GM21447 (cell line): Measurements from ENCODE around the gene GALE.
"Not testable (repeated sequence)": the region's sequence is repeated elsewhere in the genome, so short reads cannot be mapped to it uniquely, and the experiment has no call there.

ENCODE experiments used
- ATAC-seq: cut with Tn5 transposase; IDR thresholded peaks from one replicate; pipeline ENCODE4 v1.9.1; 2021; ENCODE audit not compliant: unreplicated experiment

The GALE gene

GRCh38 chr1:23800400-23801337, at the start of gene GALE:
TSS of gene GALE (minus strand) at chr1:23800754. CDS start at chr1:23799007, 1,747 bp downstream.
- peak; percentile 68 for ATAC-seq

- no peak for ATAC-seq
These were observed 48.4 kb upstream of the GALE start for GRCh38 chr1:23848673-23849616.

DNA sequence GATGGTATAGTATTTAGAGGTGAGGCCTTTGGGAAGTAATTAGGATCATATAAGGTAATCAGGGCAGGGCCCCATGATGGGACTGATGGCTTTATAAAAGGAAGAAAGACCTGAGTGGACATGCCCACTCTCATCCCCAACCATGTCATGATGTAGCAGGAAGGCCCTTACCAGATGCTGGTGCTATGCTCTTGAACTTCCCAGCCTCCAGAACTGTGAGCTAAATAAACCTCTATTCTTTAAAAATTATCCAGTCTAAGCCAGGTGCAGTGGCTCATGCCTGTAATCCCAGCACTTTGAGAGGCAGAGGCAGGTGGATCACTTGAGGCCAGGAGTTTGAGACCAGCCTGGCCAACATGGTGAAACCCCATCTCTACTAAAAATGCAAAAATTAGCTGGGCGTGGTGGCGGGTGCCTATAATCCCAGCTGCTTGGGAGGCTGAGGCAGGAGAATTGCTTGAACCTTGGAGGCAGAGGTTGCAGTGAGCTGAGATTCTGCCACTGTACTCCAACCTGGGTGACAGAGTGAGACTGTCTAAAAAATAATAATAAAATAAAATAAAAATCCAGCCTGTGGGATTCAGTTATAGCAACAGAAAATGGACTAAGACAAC, 47.0 kb upstream of the GALE start:
- not testable (repeated sequence) for ATAC-seq

- ATAC-seq: no peak
These were observed 44.6 kb upstream of the GALE start for GRCh38 chr1:23845163-23845562.

- ATAC-seq: no peak
These were observed 43.1 kb upstream of the GALE start for GRCh38 chr1:23843644-23844043.

DNA sequence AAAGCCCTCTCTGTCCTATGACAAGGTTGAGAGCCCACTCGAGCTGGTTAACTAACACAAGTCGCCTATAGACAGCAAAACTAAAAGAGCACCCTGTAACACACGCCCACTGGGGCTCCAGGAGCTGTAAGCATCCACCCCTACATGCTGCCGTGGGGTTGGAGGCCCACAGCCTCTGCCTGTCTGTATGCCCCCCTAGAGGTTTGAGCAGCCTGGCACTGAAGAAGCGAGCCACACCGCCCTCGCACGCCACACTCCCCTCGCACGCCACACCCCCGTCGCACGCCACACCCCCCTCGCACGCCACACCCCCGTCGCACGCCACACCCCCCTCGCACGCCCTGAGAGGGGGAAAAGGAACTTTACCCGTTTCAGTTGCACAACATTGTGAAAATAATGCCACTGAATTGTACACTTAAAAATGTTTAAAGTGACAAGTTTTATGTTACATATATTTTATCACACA, 37.9 kb upstream of the GALE start:
- peak; percentile 66 for ATAC-seq

DNA sequence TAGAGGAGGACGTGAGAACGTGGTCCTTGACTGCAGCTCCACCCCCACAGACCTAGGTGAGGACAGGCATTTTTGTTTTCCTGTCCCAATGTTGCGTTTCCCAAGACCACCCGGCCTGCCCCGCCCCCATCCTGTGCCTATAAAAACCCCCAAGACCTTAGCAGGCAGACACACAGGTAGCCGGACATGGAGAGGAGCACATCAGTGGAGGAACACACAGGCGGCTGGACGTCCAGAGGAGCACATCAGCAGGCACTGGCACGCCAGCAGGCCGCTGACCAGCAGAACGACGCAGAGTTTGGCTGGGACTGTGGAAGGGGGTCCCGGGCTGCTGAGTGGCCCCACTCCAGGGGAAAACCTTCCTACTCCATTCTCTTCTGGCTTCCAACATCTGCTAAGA, 37.4 kb upstream of the GALE start:
- ATAC-seq: peak; percentile 29

DNA sequence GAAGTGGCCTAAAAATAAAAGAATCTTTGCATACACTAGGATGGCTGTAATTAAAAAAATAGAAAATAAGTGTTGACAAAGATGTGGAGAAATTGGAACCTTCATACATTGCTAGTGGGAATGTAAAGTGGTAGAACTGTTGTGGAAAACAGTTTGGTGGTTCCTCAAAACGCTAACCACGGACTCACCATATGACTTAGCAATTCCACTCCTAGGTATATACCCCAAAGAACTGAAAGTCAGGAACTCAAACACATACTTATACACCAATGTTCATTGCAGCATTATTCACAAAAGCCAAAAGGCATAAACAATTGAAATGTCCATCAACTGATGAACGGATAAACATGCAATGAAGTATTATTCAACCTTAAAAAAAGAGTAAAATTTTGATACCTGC, 35.5 kb upstream of the GALE start:
- ATAC-seq: no peak

- ATAC-seq: not testable (repeated sequence)
These were observed 33.6 kb upstream of the GALE start for GRCh38 chr1:23834156-23834555.

DNA sequence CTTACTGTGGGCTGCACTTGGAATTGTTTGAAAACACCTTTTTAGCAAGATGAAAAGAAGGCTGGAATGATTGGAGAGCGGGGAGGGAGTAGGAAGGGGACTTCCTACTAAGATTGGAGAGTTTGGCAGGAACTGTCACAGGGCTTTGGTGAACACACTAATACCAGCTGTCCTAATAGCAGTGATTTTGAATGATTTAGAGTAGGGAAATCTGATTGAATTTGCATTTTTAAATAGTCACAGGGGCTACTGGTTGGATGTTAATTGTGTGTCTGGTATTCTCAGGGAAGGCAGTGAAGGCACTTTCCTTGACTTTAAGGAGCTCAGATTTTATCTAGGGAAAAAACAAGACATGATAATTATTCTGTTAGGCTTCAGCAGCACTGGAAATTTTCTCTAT, 27.2 kb upstream of the GALE start:
- no peak for ATAC-seq

DNA sequence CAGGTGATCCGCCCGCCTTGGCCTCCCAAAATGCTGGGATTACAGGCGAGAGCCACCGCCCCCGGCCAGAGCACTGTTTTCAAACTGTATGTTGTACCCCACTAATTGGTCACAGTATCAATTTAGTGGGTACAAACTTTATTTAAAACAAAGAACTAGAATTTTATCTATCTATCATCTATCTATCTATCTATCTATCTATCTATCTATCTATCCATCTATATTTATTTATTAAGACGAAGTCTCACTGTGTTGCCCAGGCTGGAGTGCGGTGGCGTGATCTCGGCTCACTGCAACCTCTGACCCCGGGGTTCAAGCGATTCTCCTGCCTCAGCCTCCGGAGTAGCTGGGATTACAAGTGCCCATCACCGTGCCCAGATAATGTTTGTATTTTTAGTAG, 26.0 kb upstream of the GALE start:
- ATAC-seq: not testable (repeated sequence)

GRCh38 chr1:23825762-23826522, 25.4 kb upstream of the GALE start:
- ATAC-seq: peak; percentile 39

DNA sequence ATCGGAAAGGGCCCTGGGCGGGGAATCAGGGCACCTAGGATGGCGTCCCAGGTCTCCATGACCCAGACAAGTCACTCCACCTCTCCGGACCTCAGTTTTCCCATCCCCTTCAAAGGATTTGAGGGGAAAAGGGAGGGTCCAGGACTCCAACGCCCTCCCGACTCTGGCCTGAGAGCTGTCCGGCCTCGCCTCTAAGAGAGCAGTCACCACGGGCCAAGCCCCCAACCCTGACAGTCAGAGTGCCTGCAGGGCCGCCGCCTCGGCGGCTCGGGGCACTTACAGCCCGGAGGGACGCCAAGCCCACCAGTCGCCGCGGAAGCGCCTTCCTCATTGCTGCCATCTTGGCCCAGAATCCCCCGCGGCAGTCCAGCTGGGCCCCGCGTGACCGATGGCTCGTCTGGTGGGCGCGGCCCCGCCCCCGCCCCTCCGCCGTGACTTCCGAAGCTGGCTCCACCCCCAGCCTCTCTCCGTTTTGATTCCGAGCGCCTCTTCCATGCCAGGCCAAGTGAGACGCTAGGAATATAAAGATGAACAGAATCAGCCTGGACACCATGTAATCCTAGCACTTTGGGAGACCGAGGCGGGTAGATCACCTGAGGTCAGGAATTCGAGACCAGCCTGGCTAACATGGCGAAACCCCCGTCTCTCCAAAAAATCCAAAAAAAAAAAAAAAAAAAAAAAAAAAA, 24.7 kb upstream of the GALE start, which contains the start of gene HMGCL:
Gene HMGCL (minus strand): TSS at position 354 of the 686 bp plus-strand sequence. CDS start 14 bp downstream, at position 340.
- peak; percentile 79 for ATAC-seq

DNA sequence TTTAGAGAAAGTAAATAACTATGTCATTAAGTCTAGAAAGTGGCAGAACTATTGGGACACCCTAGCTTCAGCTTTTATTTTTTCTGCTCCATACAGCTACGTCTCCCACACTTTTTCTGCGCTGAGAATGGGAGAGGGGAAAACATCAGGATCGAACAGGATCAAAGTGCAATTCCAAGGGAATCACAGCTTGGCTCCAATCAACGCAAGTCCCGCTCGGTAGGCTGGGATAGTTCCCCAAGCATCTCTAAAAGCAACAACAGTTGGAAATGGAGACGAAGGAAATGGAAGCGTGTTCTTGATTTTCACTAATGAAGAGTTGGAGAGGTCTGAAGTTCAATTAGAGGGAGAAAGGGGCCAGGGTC, 24.1 kb upstream of the GALE start:
- no peak for ATAC-seq

- ATAC-seq: no peak
These were observed 23.2 kb upstream of the GALE start for GRCh38 chr1:23823767-23824166.

- ATAC-seq: peak; percentile 54
These were observed 17.1 kb upstream of the GALE start for GRCh38 chr1:23817633-23818032.

- ATAC-seq: no peak
These were observed 16.4 kb upstream of the GALE start for GRCh38 chr1:23816906-23817305.

DNA sequence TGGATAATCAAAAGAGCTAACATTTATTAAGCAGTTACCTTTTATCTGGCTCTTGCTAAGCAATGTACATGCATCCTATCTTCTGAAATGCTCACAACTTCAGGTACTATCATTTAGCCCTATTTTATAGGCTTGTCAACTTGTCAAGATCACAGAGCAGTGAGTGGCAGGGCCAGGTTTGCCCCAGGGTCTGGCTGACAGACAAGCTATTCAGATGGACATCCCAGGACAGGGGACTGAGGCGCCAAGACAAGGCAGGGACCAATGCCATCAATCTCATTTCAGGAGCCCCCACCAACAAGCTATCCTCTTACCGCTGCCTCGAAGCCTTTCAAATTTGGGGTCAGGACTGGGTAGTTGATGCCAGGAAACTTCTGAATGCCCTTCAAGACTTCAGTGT, 15.8 kb upstream of the GALE start:
- no peak for ATAC-seq

- ATAC-seq: no peak
These were observed 13.5 kb upstream of the GALE start for GRCh38 chr1:23814016-23814415.
